Ishikawa (cell line): Measurements from ENCODE around the gene TIAM2.

Source experiments
- EGR1 ChIP-seq: IDR thresholded peaks from 2 replicates; pipeline ENCODE4 v1.6.1; 2012
- EP300 ChIP-seq: IDR thresholded peaks from 2 replicates; pipeline ENCODE4 v1.6.1; 2012; ENCODE audit warnings: borderline replicate concordance
- TAF1 ChIP-seq: IDR thresholded peaks from 2 replicates; pipeline ENCODE4 v1.6.1; 2012; ENCODE audit warnings: low read depth, mild to moderate bottlenecking
- TCF12 ChIP-seq: IDR thresholded peaks from 2 replicates; pipeline ENCODE4 v1.6.1; 2012; ENCODE audit warnings: low read depth
- YY1 ChIP-seq: IDR thresholded peaks from 2 replicates; pipeline ENCODE4 v1.6.1; 2012; ENCODE audit warnings: low read depth
- TF ChIP-seq, protein P1 (sequence below): IDR thresholded peaks from 2 replicates; pipeline ENCODE4 v1.6.1; 2012
- TF ChIP-seq, protein P2 (sequence below): IDR thresholded peaks from 2 replicates; pipeline ENCODE4 v1.6.1; 2012; ENCODE audit warnings: low read depth, mild to moderate bottlenecking

GRCh38 chr6:155219299-155219698 lies 224.2 kb downstream of the TIAM2 start:
- TF ChIP-seq TAF1 (no peak), YY1 (no peak), EP300 (no peak), TCF12 (no peak), EGR1 (no peak)
- TF ChIP-seq, protein P1, sequence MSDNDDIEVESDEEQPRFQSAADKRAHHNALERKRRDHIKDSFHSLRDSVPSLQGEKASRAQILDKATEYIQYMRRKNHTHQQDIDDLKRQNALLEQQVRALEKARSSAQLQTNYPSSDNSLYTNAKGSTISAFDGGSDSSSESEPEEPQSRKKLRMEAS, result no peak
- TF ChIP-seq, protein P2, sequence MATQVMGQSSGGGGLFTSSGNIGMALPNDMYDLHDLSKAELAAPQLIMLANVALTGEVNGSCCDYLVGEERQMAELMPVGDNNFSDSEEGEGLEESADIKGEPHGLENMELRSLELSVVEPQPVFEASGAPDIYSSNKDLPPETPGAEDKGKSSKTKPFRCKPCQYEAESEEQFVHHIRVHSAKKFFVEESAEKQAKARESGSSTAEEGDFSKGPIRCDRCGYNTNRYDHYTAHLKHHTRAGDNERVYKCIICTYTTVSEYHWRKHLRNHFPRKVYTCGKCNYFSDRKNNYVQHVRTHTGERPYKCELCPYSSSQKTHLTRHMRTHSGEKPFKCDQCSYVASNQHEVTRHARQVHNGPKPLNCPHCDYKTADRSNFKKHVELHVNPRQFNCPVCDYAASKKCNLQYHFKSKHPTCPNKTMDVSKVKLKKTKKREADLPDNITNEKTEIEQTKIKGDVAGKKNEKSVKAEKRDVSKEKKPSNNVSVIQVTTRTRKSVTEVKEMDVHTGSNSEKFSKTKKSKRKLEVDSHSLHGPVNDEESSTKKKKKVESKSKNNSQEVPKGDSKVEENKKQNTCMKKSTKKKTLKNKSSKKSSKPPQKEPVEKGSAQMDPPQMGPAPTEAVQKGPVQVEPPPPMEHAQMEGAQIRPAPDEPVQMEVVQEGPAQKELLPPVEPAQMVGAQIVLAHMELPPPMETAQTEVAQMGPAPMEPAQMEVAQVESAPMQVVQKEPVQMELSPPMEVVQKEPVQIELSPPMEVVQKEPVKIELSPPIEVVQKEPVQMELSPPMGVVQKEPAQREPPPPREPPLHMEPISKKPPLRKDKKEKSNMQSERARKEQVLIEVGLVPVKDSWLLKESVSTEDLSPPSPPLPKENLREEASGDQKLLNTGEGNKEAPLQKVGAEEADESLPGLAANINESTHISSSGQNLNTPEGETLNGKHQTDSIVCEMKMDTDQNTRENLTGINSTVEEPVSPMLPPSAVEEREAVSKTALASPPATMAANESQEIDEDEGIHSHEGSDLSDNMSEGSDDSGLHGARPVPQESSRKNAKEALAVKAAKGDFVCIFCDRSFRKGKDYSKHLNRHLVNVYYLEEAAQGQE, result no peak
